ENCODE measurements around the gene SERPIND1. TPM values are rescaled to one million over a fixed set of nuclear protein-coding genes. Genes with fewer than 3 reads are reported as not detected.
A peak's percentile ranks its signal among the peaks of the same experiment; 100 is the strongest.

SERPIND1 gene
- total RNA-seq, 1 experiment from 2014 or later, result 1.3 TPM

- ChIA-PET POLR2A (no interaction called here), CTCF (interaction anchor here (1.5 kb wide), 1 partner anchor 80 kb away, joined by 5 read pairs; no protein-coding TSS in a partner anchor)
- no peaks in the 10 kb centered on the region for H3K9me3 ChIP-seq
- Mint-ChIP-seq H3K27me3 (ENCODE audit: insufficient read depth, unreplicated experiment) (no peaks in the 10 kb centered on the region), H3K4me1 (ENCODE audit: low read depth, unreplicated experiment) (no peaks in the 10 kb centered on the region), H3K36me3 (ENCODE audit: insufficient read depth, unreplicated experiment) (peaks cover 49% of the 10 kb centered on the region), H3K4me3 (ENCODE audit: unreplicated experiment) (no peak overlapping the region), H3K27ac (ENCODE audit: unreplicated experiment) (peak overlapping the region; percentile 19), H3K9me3 (ENCODE audit: unreplicated experiment) (no peaks in the 10 kb centered on the region)
- no peak for DNase-seq
- BruUV-seq (replicated peaks), result no TSS peak
- TF ChIP-seq CTCF (IDR thresholded peaks at IDR 0.05; ENCODE audit: insufficient read depth in 1 of 2, low read depth in 1 of 2, low read length in 1 of 2, severe bottlenecking in 1 of 2, unreplicated experiment in 1 of 2), result no peak
- H3K27me3 ChIP-seq (replicated peaks; ENCODE audit: control insufficient read depth, insufficient read depth, low read length), result no peaks in the 10 kb centered on the region
- peaks cover 2% of the 10 kb centered on the region; the same call in 1 of the 2 replicates for H3K36me3 ChIP-seq (ENCODE audit: control insufficient read depth, insufficient read depth, low read length)
- intact Hi-C loops (cut with micrococcal nuclease; ENCODE audit: unreplicated experiment), result no loop called here
- H3K4me3 ChIP-seq (ENCODE audit: low read depth, low read length), result no peak overlapping the region
- H3K4me1 ChIP-seq, result no peaks in the 10 kb centered on the region
Observed at GRCh38 chr22:20805972-20806471, 32.1 kb downstream of the SERPIND1 start.

GRCh38 chr22:20807315-20807752 lies 33.4 kb downstream of the SERPIND1 start:
- no peaks in the 10 kb centered on the region for H3K4me1 Mint-ChIP-seq (ENCODE audit: low read depth, unreplicated experiment)
- H3K9me3 Mint-ChIP-seq (ENCODE audit: unreplicated experiment), result no peaks in the 10 kb centered on the region
- Histone ChIP-seq H3K27me3 (replicated peaks; ENCODE audit: control insufficient read depth, insufficient read depth, low read length) (no peaks in the 10 kb centered on the region), H3K4me1 (no peaks in the 10 kb centered on the region), H3K9me3 (no peaks in the 10 kb centered on the region), H3K36me3 (ENCODE audit: control insufficient read depth, insufficient read depth, low read length) (peaks cover 2% of the 10 kb centered on the region; the same call in 1 of the 2 replicates), H3K4me3 (ENCODE audit: low read depth, low read length) (no peak overlapping the region)
- intact Hi-C loops (cut with micrococcal nuclease; ENCODE audit: unreplicated experiment), result no loop called here
- no peak for TF ChIP-seq CTCF (IDR thresholded peaks at IDR 0.05; ENCODE audit: insufficient read depth in 1 of 2, low read depth in 1 of 2, low read length in 1 of 2, severe bottlenecking in 1 of 2, unreplicated experiment in 1 of 2)
- ChIA-PET POLR2A (no interaction called here), CTCF (interaction anchor here (0.7 to 1.5 kb wide), 2 partner anchors 79 to 110 kb away, joined by 4 to 5 read pairs; no protein-coding TSS in a partner anchor)
- H3K4me3 Mint-ChIP-seq (ENCODE audit: unreplicated experiment), result no peak overlapping the region
- DNase-seq, result peak in 1 of 2 experiments; percentile 16
- no peaks in the 10 kb centered on the region for H3K27me3 Mint-ChIP-seq (ENCODE audit: insufficient read depth, unreplicated experiment)
- peaks cover 45% of the 10 kb centered on the region for H3K36me3 Mint-ChIP-seq (ENCODE audit: insufficient read depth, unreplicated experiment)
- H3K27ac Mint-ChIP-seq (ENCODE audit: unreplicated experiment), result no peak overlapping the region
- BruUV-seq (replicated peaks), result no TSS peak

GRCh38 chr22:20808844-20809243 lies 34.9 kb downstream of the SERPIND1 start:
- no peak for DNase-seq
- H3K4me3 Mint-ChIP-seq (ENCODE audit: unreplicated experiment), result no peak overlapping the region
- no peaks in the 10 kb centered on the region for H3K4me1 Mint-ChIP-seq (ENCODE audit: low read depth, unreplicated experiment)
- intact Hi-C loops (cut with micrococcal nuclease; ENCODE audit: unreplicated experiment), result no loop called here
- TF ChIP-seq CTCF (IDR thresholded peaks at IDR 0.05; ENCODE audit: insufficient read depth in 1 of 2, low read depth in 1 of 2, low read length in 1 of 2, severe bottlenecking in 1 of 2, unreplicated experiment in 1 of 2), result no peak
- CTCF ChIA-PET, result interaction anchor here (0.6 kb wide), 1 partner anchor 297 kb away, joined by 3 read pairs; no protein-coding TSS in a partner anchor
- Histone ChIP-seq H3K4me1 (no peaks in the 10 kb centered on the region), H3K27me3 (replicated peaks; ENCODE audit: control insufficient read depth, insufficient read depth, low read length) (no peaks in the 10 kb centered on the region), H3K36me3 (ENCODE audit: control insufficient read depth, insufficient read depth, low read length) (peaks cover 3% of the 10 kb centered on the region; the same call in 1 of the 2 replicates), H3K4me3 (ENCODE audit: low read depth, low read length) (no peak overlapping the region), H3K9me3 (no peaks in the 10 kb centered on the region)
- BruUV-seq (replicated peaks), result no TSS peak
- no peaks in the 10 kb centered on the region for H3K27me3 Mint-ChIP-seq (ENCODE audit: insufficient read depth, unreplicated experiment)
- POLR2A ChIA-PET, result no interaction called here
- no peak overlapping the region for H3K27ac Mint-ChIP-seq (ENCODE audit: unreplicated experiment)
- no peaks in the 10 kb centered on the region for H3K9me3 Mint-ChIP-seq (ENCODE audit: unreplicated experiment)
- peaks cover 50% of the 10 kb centered on the region for H3K36me3 Mint-ChIP-seq (ENCODE audit: insufficient read depth, unreplicated experiment)
